GM19043 (cell line): ENCODE measurements around the gene TCP11X2.
"Not testable (repeated sequence)": the region's sequence is repeated elsewhere in the genome, so short reads cannot be mapped to it uniquely, and the experiment has no call there.

ENCODE experiments used
- ATAC-seq: cut with Tn5 transposase; IDR thresholded peaks from one replicate; pipeline ENCODE4 v1.9.1; 2021; ENCODE audit warnings: low read depth; ENCODE audit not compliant: unreplicated experiment

Gene TCP11X2

DNA sequence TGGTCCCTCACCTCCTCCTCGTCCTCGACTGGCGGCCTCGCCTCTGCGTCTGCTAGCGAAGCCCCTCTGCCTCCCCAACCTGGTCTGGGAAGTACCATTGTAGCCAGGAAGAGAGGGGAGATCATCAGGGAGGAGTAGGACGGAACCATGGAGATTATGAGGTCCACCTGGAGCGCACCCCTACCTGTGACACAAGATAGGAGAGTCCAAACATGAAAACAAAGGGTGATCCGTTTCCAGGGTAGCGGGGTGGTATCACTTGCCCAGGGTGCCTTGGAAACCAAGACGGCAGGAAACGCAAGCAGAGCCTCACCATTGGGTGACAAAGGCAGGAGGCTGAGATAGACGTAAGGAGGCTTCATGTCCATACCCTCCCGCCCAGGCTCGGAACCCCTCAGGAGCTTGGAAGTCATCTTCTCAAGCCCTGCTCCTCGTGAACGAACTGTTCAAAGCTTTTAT, at the start of gene TCP11X2:
TSS of gene TCP11X2 (minus strand) at position 51 of the 459 bp plus-strand sequence.
- ATAC-seq: not testable (repeated sequence)

DNA sequence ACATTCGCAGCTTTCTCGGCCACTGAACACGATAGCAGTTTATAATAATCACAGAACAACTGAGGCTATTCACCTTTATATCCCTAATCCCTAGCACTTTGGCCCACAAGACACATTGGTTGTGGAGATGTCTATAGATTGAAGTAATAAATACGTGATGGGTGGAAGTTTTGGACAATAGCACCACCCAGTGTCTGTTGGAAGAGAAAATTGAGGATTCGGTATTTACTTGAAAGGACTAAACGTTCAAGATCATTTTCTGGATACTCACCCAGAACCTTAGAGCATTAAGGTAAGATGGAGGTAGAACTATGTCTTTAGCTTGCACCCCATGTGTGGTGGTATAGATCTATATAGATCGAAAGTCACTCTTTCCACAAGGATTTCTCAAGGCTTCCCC, 45.7 kb upstream of the TCP11X2 start:
- no peak for ATAC-seq

DNA sequence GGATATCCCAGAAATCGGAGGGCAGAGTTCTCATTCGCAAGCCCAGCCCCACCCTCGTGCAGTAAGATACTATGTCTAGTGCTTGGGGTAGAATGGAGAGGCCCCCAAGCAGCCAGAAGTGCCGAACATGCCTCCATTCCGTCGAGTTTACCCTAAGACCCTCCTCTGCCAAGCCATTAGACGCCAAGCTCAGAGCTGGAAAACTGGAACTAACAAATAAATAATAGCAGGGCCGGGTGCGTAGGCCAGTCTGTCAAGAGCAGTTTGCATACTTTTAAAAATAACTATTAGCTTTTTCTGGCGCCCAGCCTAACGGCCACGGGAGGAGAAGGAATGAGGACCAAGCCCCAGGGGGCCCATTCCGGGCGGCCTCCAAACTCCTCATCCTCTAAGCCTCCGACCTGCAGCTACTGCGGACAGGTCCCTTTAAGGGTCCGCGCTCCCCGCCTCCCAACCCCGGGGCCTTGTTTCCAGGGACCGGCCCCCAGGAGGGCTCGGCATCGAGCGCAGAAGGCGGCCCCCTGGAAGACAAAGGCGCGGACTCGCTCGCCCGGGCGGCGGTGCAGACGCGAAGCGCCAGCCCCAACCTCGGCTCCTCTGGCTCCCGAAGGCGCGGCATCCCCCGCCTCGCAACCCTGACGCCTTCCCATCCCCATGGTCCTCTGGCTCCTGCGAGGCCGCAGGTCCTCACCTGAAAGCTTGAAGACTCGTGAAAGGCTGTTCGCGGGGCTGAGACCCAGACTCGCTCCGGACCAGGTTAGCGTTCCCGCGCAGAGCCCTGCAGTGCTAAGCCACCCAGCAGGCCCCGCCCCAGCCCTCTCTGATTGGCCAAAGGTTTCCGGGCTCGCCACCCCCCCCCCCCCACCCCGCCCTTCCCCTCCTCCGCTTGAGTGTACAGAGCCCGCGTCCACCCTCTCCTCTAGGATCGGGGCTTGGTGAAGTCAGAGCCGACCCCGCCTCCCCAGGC, 44.6 kb upstream of the TCP11X2 start, which contains the start of gene TMSB15A:
TSS of gene TMSB15A (minus strand) at position 765 of the 967 bp plus-strand sequence.
- no peak for ATAC-seq

DNA sequence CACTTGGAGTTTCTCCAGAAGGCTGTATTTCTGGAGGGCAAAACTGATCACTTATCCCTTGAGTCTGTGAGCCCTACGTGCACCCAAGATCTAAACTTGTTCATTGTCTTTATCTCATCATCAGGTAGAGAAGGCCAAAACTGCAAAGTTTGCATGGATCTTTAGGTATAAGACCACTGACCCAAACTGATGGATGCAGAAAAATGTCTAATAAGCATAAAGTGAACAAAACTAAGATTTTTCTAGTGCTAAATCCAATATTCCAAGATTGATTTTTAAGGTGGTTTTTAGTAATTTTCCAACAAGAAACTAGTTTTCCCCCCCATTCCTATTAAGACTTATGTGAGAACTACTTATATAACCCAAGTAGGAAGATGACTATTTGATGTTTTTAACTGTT, 42.9 kb upstream of the TCP11X2 start:
- ATAC-seq: no peak

DNA sequence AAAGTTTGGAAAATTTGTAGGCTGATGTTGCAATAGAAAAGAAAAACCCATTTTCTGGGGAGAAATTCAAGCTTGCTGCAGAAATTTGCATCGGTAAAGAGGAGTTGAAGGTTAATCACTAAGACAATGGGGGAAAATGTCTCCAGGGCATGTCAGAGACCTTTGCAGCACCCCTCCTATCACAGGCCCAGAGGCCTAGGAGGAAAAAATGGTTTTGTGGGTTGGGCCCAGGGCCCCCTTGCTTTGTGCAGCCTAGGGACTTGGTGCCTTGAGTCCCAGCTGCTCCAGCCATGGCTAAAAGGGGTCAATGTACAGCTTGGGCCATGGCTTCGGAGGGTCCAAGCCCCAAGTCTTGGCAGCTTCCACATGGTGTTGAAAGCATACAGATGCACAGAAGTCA, 27.1 kb upstream of the TCP11X2 start:
- no peak for ATAC-seq

DNA sequence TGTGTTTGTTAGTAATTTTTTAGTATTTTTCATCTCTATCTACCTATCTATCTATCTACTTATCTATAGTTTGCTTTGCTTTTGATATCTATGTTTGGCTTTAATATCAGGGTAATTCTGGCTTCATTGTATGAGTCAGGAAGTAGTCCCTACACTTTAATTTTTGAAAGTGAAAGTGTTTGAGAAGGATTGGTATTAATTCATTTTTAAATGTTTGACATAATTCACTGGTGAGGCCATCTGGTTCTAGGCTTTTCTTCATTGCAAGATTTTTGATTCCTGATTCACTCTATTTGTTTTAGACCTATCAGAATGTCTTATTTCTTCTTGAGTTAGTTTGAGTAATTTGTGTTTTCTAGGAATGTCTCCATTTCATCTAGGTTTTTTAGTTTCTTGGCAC, 20.2 kb upstream of the TCP11X2 start:
- ATAC-seq: no peak

DNA sequence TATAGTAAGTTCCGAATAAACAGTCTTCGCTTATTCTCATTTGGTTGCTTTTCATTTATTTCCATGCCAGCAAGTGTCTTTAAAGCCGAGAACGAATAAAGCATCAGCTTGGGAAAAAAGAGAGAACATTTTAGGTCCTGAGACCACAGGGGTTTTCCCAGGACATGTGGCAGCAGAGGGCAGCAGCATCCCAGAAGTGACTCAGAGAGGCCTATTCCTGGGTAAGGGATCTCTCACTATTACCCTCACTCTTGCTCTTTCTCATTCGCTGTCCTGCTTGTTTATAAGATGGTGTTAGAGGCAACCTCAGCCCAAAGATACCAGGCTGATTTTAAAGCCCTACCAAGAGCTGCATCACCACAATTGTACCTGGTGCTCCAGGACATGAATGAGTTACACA, 7.2 kb upstream of the TCP11X2 start:
- not testable (repeated sequence) for ATAC-seq

DNA sequence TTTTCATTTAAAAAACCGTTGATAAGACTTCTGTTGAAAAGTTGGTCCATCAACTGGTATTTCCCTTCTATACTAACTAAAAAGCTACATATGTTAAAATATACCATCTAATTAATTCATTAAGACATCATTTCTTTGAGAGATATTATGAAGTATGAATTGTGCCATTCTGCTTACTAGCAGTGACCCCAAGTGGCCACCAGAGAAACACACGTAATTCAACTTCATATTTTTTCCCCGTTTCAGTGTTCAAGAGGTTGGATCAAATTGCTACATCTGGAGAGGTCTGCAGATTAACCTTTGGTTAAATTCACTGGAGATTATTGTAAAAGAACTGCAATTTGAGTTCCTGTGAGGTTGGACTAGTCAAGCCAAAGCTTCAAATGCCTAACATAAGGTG, 1.4 kb downstream of the TCP11X2 start:
- ATAC-seq: not testable (repeated sequence)

DNA sequence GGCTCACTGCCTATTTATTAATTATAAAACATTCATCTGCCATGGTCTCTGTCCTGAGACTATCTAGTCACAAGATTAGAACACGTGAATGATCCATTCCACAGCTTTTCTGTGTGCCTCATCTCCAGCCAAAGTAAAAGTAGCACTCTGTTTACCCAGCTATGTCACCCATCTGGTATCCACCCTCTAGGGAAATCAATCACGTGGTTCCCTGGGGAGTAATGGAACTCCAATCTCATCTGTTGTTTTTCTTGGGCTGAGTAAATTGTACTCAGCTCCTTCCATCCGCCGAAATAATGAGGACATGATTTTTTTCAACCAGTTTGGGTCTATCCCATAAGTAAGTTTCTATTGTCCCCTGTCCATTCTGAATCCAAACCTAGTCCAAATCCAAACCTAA, 13.0 kb downstream of the TCP11X2 start:
- not testable (repeated sequence) for ATAC-seq

DNA sequence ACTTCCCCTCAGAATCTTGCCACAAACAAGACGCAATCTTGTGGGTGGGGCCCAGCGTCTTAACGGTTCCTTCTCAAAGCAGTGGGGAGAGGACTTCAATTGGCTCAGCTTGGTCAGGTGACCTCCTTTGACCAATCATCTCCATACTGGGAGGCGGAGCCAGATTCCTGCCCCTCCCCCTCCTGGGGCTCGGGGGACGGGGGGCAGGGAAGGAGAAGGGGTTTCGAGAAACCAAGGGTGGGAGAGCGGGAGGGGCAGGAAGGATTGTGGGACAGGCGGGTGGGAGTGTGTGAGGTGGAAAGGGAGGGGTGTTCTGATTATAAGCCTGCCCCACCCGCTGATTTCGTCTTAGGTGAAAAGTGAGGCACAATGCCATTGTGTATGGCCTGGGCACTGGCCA, 31.7 kb downstream of the TCP11X2 start, which contains the start of gene NXF2B:
TSS of gene NXF2B (minus strand) at position 101 of the 400 bp plus-strand sequence. CDS start 59,972 bp downstream, outside the sequence.
- not testable (repeated sequence) for ATAC-seq

DNA sequence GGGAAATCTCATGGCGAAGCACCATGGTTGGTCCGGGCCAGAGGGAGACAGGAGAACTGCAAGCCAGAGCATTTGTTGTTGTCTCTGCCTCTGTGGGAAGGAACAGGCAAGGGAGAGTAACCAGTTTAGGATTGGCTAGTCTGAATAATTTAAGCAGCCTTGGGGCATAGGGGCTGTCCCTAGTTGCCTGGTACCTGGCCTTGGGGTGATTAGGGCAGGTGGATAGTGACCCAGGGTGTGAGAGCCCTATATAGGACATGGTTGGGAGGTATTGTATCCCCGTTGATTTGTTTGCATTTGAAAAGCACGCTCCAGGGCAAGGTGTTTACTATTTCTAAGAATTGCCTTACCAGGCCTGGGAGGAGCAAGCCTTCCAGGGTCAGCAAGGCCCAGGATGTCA, 57.1 kb downstream of the TCP11X2 start:
- ATAC-seq: not testable (repeated sequence)
